Measurements from ENCODE around the gene IL13.
"Not testable (repeated sequence)": the region's sequence is repeated elsewhere in the genome, so short reads cannot be mapped to it uniquely, and the experiment has no call there.

Gene IL13

GRCh38 chr5:132688536-132689339, 30.8 kb downstream of the IL13 start:
- H3K9ac ChIP-seq (ENCODE audit: low read length) = no peak overlapping the region
- H3K36me3 ChIP-seq (ENCODE audit: control insufficient read depth, insufficient read depth, low read length) = no peaks in the 10 kb centered on the region
- H3K4me1 ChIP-seq (ENCODE audit: control insufficient read depth, insufficient read depth, low read length) = no peaks in the 10 kb centered on the region
- H3K27me3 ChIP-seq (ENCODE audit: control insufficient read depth, insufficient read depth, low read length) = no peaks in the 10 kb centered on the region
- H3K9me3 ChIP-seq (ENCODE audit: control insufficient read depth, low read length) = no peaks in the 10 kb centered on the region
- no peak overlapping the region for H3K4me3 ChIP-seq (ENCODE audit: low read length)

DNA sequence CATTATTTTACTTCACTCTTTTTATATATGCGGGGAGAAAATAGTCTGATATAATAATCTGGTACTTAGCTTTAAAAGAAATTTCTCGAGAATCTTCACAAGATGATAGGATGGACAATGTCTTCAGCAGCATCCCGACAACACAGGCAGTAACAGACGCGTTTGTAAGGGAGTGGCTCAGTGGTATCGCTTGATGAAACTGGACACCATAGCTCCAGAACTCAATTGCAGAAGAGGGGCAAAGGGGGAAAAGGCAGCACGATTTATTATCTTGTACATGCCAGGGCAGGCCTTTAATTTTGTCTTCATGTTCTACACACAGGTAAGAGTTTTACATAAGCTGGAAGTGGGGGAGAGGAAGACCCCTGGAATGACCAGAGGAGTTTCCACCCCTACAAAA, 31.5 kb downstream of the IL13 start:
- H3K4me3 ChIP-seq (ENCODE audit: low read length) = no peak overlapping the region
- H3K9ac ChIP-seq (ENCODE audit: low read length) = no peak overlapping the region
- H3K9me3 ChIP-seq (ENCODE audit: control insufficient read depth, low read length) = no peaks in the 10 kb centered on the region
- H3K36me3 ChIP-seq (ENCODE audit: control insufficient read depth, insufficient read depth, low read length) = no peaks in the 10 kb centered on the region
- H3K27me3 ChIP-seq (ENCODE audit: control insufficient read depth, insufficient read depth, low read length) = no peaks in the 10 kb centered on the region
- no peaks in the 10 kb centered on the region for H3K4me1 ChIP-seq (ENCODE audit: control insufficient read depth, insufficient read depth, low read length)

GRCh38 chr5:132690156-132690555, 32.2 kb downstream of the IL13 start:
- Histone ChIP-seq H3K9ac (ENCODE audit: low read length) (no peak overlapping the region), H3K4me3 (ENCODE audit: low read length) (no peak overlapping the region), H3K36me3 (ENCODE audit: control insufficient read depth, insufficient read depth, low read length) (no peaks in the 10 kb centered on the region), H3K27me3 (ENCODE audit: control insufficient read depth, insufficient read depth, low read length) (no peaks in the 10 kb centered on the region), H3K9me3 (ENCODE audit: control insufficient read depth, low read length) (no peaks in the 10 kb centered on the region), H3K4me1 (ENCODE audit: control insufficient read depth, insufficient read depth, low read length) (no peaks in the 10 kb centered on the region)

DNA sequence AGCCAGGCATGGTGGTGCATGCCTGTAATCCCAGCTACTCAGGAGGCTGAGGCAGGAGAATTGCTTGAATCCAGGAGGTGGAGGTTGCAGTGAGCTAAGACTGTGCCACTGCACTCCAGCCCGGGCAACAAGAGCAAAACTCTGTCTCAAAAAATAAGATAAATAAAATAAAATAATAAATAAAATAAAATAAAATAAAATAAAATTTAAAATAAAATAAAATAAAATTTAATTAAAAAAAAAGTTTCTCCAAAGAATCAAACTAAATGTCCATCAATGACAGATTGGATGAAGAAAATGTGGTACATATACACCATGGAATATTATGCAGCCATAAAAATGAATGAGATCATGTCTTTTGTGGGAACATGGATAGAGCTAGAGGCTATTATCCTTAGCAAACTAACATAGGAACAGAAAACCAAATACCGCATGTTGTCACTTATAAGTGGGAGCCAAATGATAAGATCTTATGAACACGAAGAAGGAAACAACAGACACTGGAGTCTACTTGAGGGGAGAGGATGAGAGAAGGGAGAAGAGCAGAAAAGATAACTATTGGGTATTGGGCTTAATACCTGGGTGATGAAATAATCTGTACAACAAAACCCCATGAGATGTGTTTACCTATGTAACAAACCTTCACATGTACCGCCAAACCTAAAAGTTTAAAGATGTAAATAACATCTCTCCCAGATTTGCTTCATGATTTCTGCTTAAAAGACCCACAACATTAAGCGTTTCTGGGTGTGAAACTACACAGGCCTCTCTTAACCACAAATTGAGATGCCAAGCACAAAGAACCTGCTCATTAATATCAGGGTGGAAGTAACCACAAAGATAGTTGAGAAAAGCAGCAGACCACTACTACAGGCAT, 34.0 kb downstream of the IL13 start:
- H3K27me3 ChIP-seq (ENCODE audit: control insufficient read depth, insufficient read depth, low read length); H3K4me3 ChIP-seq (ENCODE audit: low read length); H3K9ac ChIP-seq (ENCODE audit: low read length); H3K9me3 ChIP-seq (ENCODE audit: control insufficient read depth, low read length); H3K36me3 ChIP-seq (ENCODE audit: control insufficient read depth, insufficient read depth, low read length); H3K4me1 ChIP-seq (ENCODE audit: control insufficient read depth, insufficient read depth, low read length): not testable (repeated sequence)

GRCh38 chr5:132692632-132692967, 34.6 kb downstream of the IL13 start:
- Histone ChIP-seq H3K36me3 (ENCODE audit: control insufficient read depth, insufficient read depth, low read length) (no peaks in the 10 kb centered on the region), H3K4me3 (ENCODE audit: low read length) (no peak overlapping the region), H3K9me3 (ENCODE audit: control insufficient read depth, low read length) (no peaks in the 10 kb centered on the region), H3K9ac (ENCODE audit: low read length) (no peak overlapping the region), H3K4me1 (ENCODE audit: control insufficient read depth, insufficient read depth, low read length) (no peaks in the 10 kb centered on the region), H3K27me3 (ENCODE audit: control insufficient read depth, insufficient read depth, low read length) (no peaks in the 10 kb centered on the region)

- no peaks in the 10 kb centered on the region for H3K9me3 ChIP-seq (ENCODE audit: control insufficient read depth, low read length)
- H3K9ac ChIP-seq (ENCODE audit: low read length) = no peak overlapping the region
- H3K4me1 ChIP-seq (ENCODE audit: control insufficient read depth, insufficient read depth, low read length) = no peaks in the 10 kb centered on the region
- H3K27me3 ChIP-seq (ENCODE audit: control insufficient read depth, insufficient read depth, low read length) = no peaks in the 10 kb centered on the region
- no peaks in the 10 kb centered on the region for H3K36me3 ChIP-seq (ENCODE audit: control insufficient read depth, insufficient read depth, low read length)
- no peak overlapping the region for H3K4me3 ChIP-seq (ENCODE audit: low read length)
These were observed 38.0 kb downstream of the IL13 start for GRCh38 chr5:132695956-132696355.

GRCh38 chr5:132704875-132705274, 46.9 kb downstream of the IL13 start:
- Histone ChIP-seq H3K36me3 (ENCODE audit: control insufficient read depth, insufficient read depth, low read length) (no peaks in the 10 kb centered on the region), H3K27me3 (ENCODE audit: control insufficient read depth, insufficient read depth, low read length) (no peaks in the 10 kb centered on the region), H3K9me3 (ENCODE audit: control insufficient read depth, low read length) (no peaks in the 10 kb centered on the region), H3K9ac (ENCODE audit: low read length) (no peak overlapping the region), H3K4me1 (ENCODE audit: control insufficient read depth, insufficient read depth, low read length) (no peaks in the 10 kb centered on the region), H3K4me3 (ENCODE audit: low read length) (no peak overlapping the region)

GRCh38 chr5:132708645-132709044, 50.7 kb downstream of the IL13 start:
- Histone ChIP-seq H3K36me3 (ENCODE audit: control insufficient read depth, insufficient read depth, low read length) (no peaks in the 10 kb centered on the region), H3K9ac (ENCODE audit: low read length) (no peak overlapping the region), H3K4me3 (ENCODE audit: low read length) (no peak overlapping the region), H3K27me3 (ENCODE audit: control insufficient read depth, insufficient read depth, low read length) (no peaks in the 10 kb centered on the region), H3K4me1 (ENCODE audit: control insufficient read depth, insufficient read depth, low read length) (no peaks in the 10 kb centered on the region), H3K9me3 (ENCODE audit: control insufficient read depth, low read length) (no peaks in the 10 kb centered on the region)

All from mucosa of stomach (tissue), 1 donor.